AG04449 (cell line): ENCODE data around the gene TFAP2B.

Experiments used
- CTCF ChIA-PET: fragments of 350-600 bp; formaldehyde crosslinking; extraction: SDS; loops from one replicate; lab custom pipeline; 2021; ENCODE audit warnings: antibody characterized with exemption; lab: Yijun Ruan, JAX
- POLR2A ChIA-PET: fragments of 400-600, 350-600 bp; formaldehyde crosslinking; extraction: SDS; loops from one replicate; lab custom pipeline; 2020; ENCODE audit warnings: antibody characterized with exemption, inconsistent platforms; lab: Yijun Ruan, JAX
- DNase-seq: peaks from one replicate; pipeline ENCODE4 v3.0.0-alpha.2; 2010; ENCODE audit warnings: low read depth, low spot score
- H3K4me3 ChIP-seq: 2 replicates; pipeline ENCODE4 v1.5.1; 2011; ENCODE audit warnings: low read depth, mild to moderate bottlenecking, control low read depth, low read length
- TF ChIP-seq, protein P1 (sequence below): IDR thresholded peaks from one replicate; pipeline ENCODE4 v1.5.1; 2011; ENCODE audit warnings: mild to moderate bottlenecking, moderate library complexity, low read length, control low read depth, inconsistent platforms; ENCODE audit not compliant: insufficient read depth; ENCODE audit errors: missing control alignments

Gene TFAP2B

GRCh38 chr6:50840811-50841192, 22.1 kb downstream of the TFAP2B start:
- POLR2A ChIA-PET, result no interaction called here
- CTCF ChIA-PET, result no interaction called here
- TF ChIP-seq, protein P1, sequence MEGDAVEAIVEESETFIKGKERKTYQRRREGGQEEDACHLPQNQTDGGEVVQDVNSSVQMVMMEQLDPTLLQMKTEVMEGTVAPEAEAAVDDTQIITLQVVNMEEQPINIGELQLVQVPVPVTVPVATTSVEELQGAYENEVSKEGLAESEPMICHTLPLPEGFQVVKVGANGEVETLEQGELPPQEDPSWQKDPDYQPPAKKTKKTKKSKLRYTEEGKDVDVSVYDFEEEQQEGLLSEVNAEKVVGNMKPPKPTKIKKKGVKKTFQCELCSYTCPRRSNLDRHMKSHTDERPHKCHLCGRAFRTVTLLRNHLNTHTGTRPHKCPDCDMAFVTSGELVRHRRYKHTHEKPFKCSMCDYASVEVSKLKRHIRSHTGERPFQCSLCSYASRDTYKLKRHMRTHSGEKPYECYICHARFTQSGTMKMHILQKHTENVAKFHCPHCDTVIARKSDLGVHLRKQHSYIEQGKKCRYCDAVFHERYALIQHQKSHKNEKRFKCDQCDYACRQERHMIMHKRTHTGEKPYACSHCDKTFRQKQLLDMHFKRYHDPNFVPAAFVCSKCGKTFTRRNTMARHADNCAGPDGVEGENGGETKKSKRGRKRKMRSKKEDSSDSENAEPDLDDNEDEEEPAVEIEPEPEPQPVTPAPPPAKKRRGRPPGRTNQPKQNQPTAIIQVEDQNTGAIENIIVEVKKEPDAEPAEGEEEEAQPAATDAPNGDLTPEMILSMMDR, result no peak
- H3K4me3 ChIP-seq, result no peak overlapping the region
- no peak for DNase-seq

GRCh38 chr6:50842446-50842845, 23.8 kb downstream of the TFAP2B start:
- no peak for DNase-seq
- H3K4me3 ChIP-seq, result no peak overlapping the region
- POLR2A ChIA-PET, result no interaction called here
- CTCF ChIA-PET, result no interaction called here
- TF ChIP-seq, protein P1, result no peak

GRCh38 chr6:50842861-50843384, 24.3 kb downstream of the TFAP2B start:
- TF ChIP-seq, protein P1, result no peak
- no peak overlapping the region for H3K4me3 ChIP-seq
- no peak for DNase-seq
- ChIA-PET POLR2A (no interaction called here), CTCF (no interaction called here)

GRCh38 chr6:50843842-50844241, 25.2 kb downstream of the TFAP2B start:
- ChIA-PET POLR2A (no interaction called here), CTCF (interaction anchor here (1.5 kb wide), 1 partner anchor 27 kb away, joined by 3 read pairs; no protein-coding TSS in a partner anchor)
- H3K4me3 ChIP-seq, result no peak overlapping the region
- DNase-seq, result no peak
- TF ChIP-seq, protein P1, result no peak

DNA sequence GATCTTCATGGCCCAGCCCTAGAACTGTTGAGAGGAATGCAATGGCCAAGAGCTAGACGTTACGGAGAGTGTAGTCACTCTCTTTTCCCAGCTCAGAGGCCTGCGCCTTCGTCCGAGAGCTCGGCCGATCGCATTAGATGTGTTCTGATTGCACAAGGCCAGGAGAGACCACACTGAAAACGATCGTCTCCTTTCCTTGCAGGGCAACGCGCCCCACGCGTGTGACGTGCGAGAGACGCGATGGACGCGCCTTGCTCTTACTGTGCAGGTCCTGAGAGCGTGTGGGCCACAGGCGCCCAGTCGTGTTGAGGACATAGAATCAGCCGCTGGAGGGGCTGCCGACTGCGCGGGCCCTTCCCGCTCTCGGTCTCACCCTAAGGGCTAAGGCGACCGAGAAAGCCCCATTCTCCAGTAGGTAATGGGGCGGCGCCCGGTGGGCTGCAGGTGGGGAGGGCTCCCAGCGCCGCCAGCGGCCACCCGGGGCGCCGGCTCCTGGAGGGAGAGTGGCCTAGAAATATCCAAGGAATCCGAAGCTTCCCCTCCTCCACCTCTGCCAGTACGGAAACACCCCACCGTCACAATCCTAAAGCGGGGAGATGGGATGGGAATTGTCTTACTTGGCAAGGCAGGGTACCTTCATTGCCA, 26.9 kb downstream of the TFAP2B start:
- TF ChIP-seq, protein P1, result no peak
- POLR2A ChIA-PET, result no interaction called here
- DNase-seq, result no peak
- H3K4me3 ChIP-seq, result no peak overlapping the region
- CTCF ChIA-PET, result interaction anchor here (1.5 kb wide), 1 partner anchor 28 kb away, joined by 3 read pairs; no protein-coding TSS in a partner anchor

GRCh38 chr6:50846144-50846851, 27.6 kb downstream of the TFAP2B start:
- ChIA-PET POLR2A (no interaction called here), CTCF (no interaction called here)
- no peak for DNase-seq
- TF ChIP-seq, protein P1, result no peak
- H3K4me3 ChIP-seq, result no peak overlapping the region
